PFSK-1 (cell line): Measurements from ENCODE around the gene ITGB1.

Experiments
- FOXP2 ChIP-seq: optimal IDR thresholded peaks from 2 replicates; pipeline ENCODE3; 2011; ENCODE audit warnings: borderline replicate concordance, control low read depth, inconsistent platforms; ENCODE audit not compliant: insufficient read depth; ENCODE audit errors: extremely low read length, extremely low read depth
- POLR2AphosphoS5 ChIP-seq: IDR thresholded peaks from 2 replicates; pipeline ENCODE4 v1.6.1; 2012; ENCODE audit warnings: low read depth, mild to moderate bottlenecking, control low read depth, low read length, moderate library complexity
- REST ChIP-seq, 2 experiments: IDR thresholded peaks; 2 replicates each; pipeline versions ENCODE4 v1.6.1 to v1.8.0; 2011 to 2012; ENCODE audit warnings: low read depth in 2 of 2, low read length in 2 of 2, control low read depth in 1 of 2, inconsistent platforms in 1 of 2, mild to moderate bottlenecking in 1 of 2, moderate library complexity in 1 of 2; ENCODE audit not compliant: insufficient read depth in 1 of 2
- SIN3A ChIP-seq: IDR thresholded peaks from 2 replicates; pipeline ENCODE4 v1.6.1; 2012; ENCODE audit warnings: mild to moderate bottlenecking, low read length, moderate library complexity, borderline replicate concordance; ENCODE audit not compliant: insufficient read depth
- TAF1 ChIP-seq: IDR thresholded peaks from 2 replicates; pipeline ENCODE4 v1.6.1; 2012; ENCODE audit warnings: low read length, control low read depth, borderline replicate concordance; ENCODE audit not compliant: insufficient read depth

The ITGB1 gene

GRCh38 chr10:32952094-32952493, 5.9 kb downstream of the ITGB1 start:
- TF ChIP-seq REST (IDR thresholded peaks at IDR 0.05; ENCODE audit: insufficient read depth in 1 of 2, low read depth in 2 of 2, low read length in 2 of 2), result no peak
- TF ChIP-seq TAF1, result no peak
- TF ChIP-seq POLR2AphosphoS5, result no peak
- no peak for TF ChIP-seq FOXP2
- TF ChIP-seq SIN3A, result no peak

- TF ChIP-seq SIN3A (no peak), POLR2AphosphoS5 (no peak), FOXP2 (no peak), REST (IDR thresholded peaks at IDR 0.05; ENCODE audit: insufficient read depth in 1 of 2, low read depth in 2 of 2, low read length in 2 of 2) (no peak)
These were observed 6.9 kb downstream of the ITGB1 start for GRCh38 chr10:32951111-32951510.

GRCh38 chr10:32950591-32951108, 7.4 kb downstream of the ITGB1 start:
- TF ChIP-seq TAF1 (no peak), FOXP2 (no peak), SIN3A (no peak), POLR2AphosphoS5 (no peak), REST (IDR thresholded peaks at IDR 0.05; ENCODE audit: insufficient read depth in 1 of 2, low read depth in 2 of 2, low read length in 2 of 2) (no peak)

- no peak for TF ChIP-seq REST (IDR thresholded peaks at IDR 0.05; ENCODE audit: insufficient read depth in 1 of 2, low read depth in 2 of 2, low read length in 2 of 2)
These were observed 8.8 kb downstream of the ITGB1 start for GRCh38 chr10:32949221-32949678.

- TF ChIP-seq TAF1 (no peak), FOXP2 (no peak), POLR2AphosphoS5 (no peak), SIN3A (no peak), REST (IDR thresholded peaks at IDR 0.05; ENCODE audit: insufficient read depth in 1 of 2, low read depth in 2 of 2, low read length in 2 of 2) (no peak)
These were observed 9.6 kb downstream of the ITGB1 start for GRCh38 chr10:32948451-32948850.
